GM10266 (cell line): Measurements from ENCODE around the gene DMPK.

Source experiments
- DNase-seq: peaks from one replicate; pipeline ENCODE4 v3.0.0; 2012; ENCODE audit errors: extremely low spot score
- CTCF ChIP-seq: IDR thresholded peaks from 2 replicates; pipeline ENCODE4 v1.5.1; 2012; ENCODE audit warnings: mild to moderate bottlenecking, low read depth; ENCODE audit not compliant: control insufficient read depth, insufficient read depth; ENCODE audit errors: missing control alignments

The DMPK gene

GRCh38 chr19:45791744-45792469, 9.6 kb upstream of the DMPK start:
- TF ChIP-seq CTCF, result no peak
- DNase-seq, result peak; percentile 32

GRCh38 chr19:45790942-45791341, 8.7 kb upstream of the DMPK start:
- no peak for DNase-seq
- no peak for TF ChIP-seq CTCF

- TF ChIP-seq CTCF, result no peak
- DNase-seq, result no peak
Measured at GRCh38 chr19:45789035-45789786, 6.9 kb upstream of the DMPK start.

- no peak for DNase-seq
- TF ChIP-seq CTCF, result no peak
Measured at GRCh38 chr19:45786533-45786894, 4.2 kb upstream of the DMPK start.

GRCh38 chr19:45785781-45786532, 3.7 kb upstream of the DMPK start:
- TF ChIP-seq CTCF, result no peak
- no peak for DNase-seq

GRCh38 chr19:45785097-45785496, 2.8 kb upstream of the DMPK start:
- TF ChIP-seq CTCF, result no peak
- no peak for DNase-seq
